LHCN-M2 (cell line): ENCODE data around the gene MKNK2. TPM values are rescaled to one million over a fixed set of nuclear protein-coding genes. Genes with fewer than 3 reads are reported as not detected.
A peak's percentile ranks its signal among the peaks of the same experiment; 100 is the strongest.
"Not testable (repeated sequence)": the region's sequence is repeated elsewhere in the genome, so short reads cannot be mapped to it uniquely, and the experiment has no call there.

Experiments
- DNase-seq: peaks from one replicate; pipeline ENCODE4 v3.0.0-alpha.2; 2012; ENCODE audit warnings: low read depth
- total RNA-seq: library from RNA; depleted of rRNA; stranded (reverse); fragments of >200 nt; gene quantifications from 2 replicates; pipeline ENCODE4 v1.2.3, GENCODE V29; 2014

Gene MKNK2
- total RNA-seq, 1 experiment from 2014 or later: 49.5 TPM

DNA sequence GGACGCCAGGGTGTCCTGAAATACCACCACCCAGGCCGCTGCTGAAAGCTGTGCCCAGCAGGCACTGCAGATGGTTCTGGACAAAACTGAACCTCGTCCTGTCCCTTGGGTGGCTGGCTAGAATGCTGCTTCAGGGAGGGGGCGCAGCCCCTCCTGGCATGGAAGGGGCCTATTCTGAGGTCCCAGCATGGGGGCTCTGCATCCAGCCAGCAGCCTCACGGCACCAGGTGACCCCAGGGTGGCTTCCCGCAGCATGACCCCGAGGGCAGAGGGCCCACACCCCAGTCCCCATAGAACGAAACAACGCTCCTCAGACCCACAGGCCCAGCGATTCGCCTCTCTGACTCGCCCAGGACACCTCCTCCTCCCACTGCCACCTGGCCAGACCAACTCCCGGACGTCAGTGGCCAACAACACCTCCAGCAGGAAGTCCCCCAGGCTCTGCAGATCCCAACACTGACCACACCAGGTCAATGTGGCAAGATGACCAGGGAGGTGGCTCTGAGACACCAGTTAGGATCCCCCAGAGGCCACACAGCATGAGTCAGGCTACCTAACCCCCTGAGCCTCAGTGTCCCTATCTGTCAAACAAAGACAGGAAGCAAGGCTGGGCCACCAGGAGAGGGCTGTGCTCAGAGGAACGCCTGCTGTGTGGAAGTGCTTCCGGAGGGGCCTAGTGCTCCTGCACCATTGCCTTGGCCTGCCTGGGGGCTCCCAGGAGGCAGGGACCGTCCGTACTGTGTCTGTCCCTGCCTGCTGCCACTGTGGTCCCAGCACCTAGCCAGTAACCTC lies 6.1 kb downstream of the MKNK2 start:
- DNase-seq: no peak

DNA sequence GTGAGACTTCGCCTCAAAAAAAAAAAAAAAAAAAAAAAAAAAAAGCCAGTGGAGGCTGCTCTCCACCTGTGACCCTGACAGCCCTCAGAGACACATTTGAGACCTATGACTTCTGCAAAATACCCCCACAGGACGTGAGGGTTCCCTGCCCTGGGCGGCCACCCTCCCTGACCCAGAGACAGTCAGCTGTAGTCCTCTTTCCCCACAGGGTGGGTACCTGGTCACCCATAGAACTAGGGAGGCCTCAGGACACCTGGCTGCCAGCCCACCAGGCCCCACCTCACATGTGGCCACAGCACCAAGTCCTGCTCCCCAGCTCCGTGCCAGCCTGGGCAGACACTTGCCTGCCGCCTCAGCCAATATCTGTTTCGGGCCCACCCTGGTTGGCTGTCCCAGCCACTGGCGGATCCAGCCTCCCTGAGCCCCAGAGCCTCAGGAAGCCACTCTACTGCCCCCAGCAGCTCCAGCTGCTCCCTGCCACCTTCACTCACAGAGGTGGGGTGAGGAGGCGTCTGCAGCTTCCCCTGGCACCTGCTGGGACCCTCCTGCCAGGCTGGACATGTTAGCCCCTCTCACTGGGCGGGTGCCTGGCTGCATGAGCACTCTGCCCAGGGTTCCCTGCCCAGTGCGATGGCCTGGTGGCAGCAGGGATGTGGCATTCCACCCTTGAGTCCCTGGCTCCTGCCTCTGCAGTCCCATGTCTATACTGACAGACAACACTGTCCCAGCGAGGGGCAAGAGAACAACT lies 6.9 kb downstream of the MKNK2 start:
- no peak for DNase-seq

DNA sequence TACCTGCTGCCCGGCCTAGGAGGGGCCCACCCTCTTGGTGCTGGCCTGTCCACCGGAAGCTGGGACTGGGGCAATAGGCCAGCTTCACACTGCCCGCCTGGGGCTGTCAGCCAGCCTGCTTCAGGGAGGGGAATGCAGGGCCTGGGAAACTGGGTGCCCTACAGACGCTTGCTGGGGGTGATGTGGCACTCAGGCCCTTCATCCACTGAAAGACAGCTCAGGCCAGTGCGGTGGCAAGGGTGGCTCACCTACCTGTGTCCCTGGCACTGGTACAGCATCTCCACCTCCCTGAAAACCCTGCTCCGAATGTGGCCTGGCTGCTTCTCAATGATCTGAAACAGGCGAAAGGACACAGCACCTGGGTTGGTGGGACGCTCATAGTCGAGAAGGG lies 7.8 kb downstream of the MKNK2 start:
- DNase-seq: no peak

- DNase-seq: no peak
Observed at GRCh38 chr19:2042485-2043250, 8.4 kb downstream of the MKNK2 start.

DNA sequence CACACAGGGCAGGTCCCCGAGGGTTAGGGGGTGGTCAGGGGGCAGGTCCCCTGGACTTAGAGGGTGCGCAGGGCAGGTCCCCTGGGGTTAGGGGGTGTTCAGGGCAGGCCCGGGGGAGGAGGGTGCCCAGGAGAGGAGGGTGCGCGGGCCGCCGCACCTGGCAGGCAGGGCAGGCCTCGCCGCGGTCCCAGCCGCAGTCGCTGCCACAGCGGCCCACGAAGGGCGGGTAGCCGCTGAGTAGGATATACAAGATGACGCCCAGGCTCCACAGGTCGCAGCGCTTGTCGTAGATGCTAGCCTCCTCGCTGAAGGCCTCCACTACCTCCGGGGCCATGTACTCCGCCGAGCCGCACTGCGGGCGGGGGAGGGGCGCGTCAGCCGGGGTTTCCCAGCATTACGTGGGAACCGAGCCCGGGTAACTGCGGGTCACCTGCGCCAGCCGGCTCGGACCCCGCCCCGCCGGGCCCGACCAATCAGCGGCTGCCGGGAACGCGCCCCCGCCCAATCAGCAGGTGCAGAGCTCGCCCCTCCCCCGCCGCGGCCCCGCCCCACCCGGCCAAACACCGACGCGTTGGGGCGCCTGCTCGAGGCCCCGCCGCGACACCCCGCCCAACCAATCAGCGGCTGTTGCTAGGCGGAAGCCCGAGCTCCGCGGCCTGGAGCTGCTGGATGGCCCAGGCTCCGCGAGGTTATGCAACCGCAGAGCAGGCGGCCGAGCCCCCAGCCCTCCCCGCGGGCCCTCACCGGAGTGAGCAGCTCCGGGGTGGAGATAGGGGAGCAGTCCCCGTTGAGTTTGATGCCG lies 9.2 kb downstream of the MKNK2 start:
- no peak for DNase-seq

- no peak for DNase-seq
Observed at GRCh38 chr19:2041433-2041682, 9.7 kb downstream of the MKNK2 start.

DNA sequence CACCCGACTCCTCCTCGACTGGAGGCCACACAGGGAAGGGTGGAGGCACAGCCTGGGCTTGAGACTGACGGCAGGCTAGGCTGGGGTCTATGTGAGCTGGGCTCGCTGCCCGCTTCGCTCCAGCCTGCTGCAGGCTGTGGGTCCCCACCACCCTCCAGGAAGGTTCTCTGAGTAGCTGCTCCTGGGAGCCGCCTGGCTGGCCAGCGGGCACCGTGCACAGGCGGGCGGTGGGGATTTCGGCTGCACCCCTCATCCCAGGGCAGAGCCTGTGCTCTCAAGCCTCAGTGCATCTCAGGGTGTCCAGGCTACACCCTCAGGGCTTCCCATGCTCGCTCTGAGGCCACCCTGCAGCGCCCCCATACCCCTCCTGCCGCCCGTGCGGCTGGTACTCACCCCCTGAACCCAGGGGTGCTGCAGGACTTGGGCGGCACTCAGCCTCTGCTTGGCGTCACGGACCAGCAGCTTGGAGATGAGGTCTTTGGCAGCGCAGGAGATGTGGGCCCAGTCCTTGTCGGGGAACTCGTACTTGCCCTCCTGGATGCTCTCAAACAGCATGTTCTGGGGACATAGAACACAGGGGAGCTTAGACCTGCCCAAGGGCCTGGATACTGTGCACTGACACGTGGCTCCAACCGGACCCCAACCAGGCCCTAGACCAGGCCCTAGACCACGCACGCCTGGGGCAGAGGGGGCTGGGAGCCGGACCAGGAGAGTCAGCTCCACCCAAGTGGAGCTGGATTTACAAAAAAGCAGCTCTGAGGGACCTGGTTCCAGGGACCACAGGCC lies 10.2 kb downstream of the MKNK2 start:
- no peak for DNase-seq

DNA sequence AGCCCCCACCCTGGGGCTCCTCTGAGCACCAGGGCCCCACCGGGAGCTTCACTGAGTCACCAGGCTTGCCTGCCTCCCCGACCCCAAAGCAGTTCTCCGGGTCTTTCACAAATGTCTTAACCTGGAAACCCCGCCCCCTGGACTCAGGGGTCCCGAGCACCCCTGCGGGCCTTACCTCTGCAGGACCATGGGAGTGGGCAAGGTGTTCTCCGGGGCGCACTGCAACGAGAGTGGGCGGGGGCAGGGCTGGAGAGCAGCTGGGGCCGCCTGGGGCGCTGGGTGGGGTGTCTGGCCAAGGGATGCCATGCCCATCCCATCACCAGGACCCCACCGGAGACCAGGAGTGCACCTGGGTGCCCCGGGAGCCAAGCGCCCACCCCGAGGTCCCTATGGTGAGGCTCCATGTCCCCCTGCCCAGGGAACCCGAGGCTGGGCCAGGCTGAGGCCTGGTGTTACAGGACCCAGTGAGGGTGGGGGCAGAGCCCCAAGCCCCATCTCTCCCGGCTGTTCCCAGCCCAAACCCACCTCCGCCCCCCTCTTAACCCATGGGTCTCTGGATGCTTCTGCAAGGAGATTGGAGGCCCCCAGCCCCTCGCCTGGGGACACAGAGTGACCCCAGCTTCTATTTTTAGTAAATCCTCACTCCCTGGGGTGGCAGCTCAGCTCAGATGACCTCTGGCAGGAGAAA lies 10.9 kb downstream of the MKNK2 start:
- no peak for DNase-seq

DNA sequence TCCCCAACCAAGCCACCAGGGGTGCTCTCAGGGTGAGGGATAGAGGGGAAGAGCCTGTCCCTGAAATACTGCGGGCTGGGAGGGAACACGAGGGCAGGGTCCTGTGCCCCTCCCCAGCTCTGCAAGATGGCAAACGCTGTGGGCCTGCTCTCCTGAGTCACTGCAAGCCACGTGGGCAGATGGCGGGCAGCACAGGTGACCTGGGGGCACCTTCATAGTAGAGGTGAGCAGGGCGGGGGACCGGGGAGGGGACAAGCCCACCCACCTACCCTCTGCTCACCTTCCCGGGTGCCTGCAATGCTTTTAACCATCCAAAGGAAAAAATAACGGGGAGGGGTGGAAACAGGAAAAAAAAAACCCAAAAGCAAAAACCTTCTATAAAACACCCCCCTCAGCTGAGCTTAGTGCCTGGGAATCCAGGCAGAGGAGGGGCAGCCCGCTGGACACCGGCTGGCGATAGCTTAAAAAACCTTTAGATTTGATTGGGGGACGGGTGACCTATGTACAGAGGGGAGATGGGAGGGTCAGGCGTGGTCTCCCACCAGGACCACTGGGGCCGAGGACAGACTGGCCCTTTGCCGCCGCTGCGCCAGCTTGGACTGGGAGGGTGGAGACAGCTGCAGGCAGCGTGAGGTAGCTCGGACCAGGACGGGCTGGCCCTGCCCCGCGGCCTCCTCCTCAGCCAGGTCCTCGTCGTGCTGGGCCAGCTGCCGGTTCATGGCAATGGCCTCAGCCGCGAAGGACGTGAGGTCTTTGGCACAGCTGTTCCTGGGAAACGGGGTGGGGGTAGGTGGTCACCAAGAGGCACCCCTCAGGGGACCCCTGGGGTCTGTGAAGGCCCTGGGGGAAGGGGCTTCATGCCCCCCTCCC lies 11.7 kb downstream of the MKNK2 start:
- DNase-seq: no peak

GRCh38 chr19:2038284-2039088 lies 12.6 kb downstream of the MKNK2 start:
- DNase-seq: no peak

GRCh38 chr19:2037651-2038255 lies 13.3 kb downstream of the MKNK2 start:
- no peak for DNase-seq

- DNase-seq: no peak
Observed at GRCh38 chr19:2036424-2036823, 14.6 kb downstream of the MKNK2 start.

DNA sequence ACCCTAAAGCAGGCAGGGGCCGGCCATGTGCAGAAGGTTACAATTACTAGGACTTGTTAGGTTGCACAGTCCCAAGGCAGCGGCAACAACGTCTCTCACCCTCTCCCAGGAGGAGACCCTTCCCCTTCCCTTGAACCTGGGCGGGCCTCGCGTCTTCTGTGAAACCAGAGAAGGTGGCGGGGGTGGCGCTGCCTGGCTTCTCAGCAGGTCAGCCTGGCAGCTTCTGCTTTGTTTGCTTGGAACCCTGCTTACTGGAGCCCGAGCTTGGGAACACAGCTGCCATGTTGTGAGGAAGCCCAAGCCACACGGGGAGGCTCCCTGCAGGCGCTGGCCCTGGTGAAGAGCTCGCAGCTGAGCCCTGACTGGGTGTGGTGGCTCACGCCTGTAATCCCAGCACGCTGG lies 15.5 kb downstream of the MKNK2 start:
- DNase-seq: no peak

- peak; percentile 26 for DNase-seq
Observed at GRCh38 chr19:2034729-2035589, 16.1 kb downstream of the MKNK2 start.

DNA sequence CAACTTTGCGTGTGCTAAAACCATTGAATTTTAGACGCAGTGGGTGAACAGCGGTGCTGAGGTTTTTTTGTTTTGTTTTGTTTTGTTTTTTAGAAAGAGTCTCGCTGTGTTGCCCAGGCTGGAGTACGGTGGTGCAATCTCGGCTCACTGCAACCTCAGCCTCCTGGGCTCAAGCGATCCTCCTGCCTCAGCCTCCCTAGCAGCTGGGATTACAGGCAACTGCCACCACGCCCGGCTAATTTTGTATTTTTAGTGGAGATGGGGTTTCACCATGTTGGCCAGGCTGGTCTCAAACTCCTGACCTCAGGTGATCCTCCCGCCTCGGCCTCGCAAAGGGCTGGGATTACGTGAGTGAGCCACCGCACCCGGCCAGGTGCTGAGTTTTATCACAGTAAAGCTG lies 16.8 kb downstream of the MKNK2 start:
- DNase-seq: not testable (repeated sequence)

GRCh38 chr19:2033825-2034159 lies 17.3 kb downstream of the MKNK2 start:
- no peak for DNase-seq

DNA sequence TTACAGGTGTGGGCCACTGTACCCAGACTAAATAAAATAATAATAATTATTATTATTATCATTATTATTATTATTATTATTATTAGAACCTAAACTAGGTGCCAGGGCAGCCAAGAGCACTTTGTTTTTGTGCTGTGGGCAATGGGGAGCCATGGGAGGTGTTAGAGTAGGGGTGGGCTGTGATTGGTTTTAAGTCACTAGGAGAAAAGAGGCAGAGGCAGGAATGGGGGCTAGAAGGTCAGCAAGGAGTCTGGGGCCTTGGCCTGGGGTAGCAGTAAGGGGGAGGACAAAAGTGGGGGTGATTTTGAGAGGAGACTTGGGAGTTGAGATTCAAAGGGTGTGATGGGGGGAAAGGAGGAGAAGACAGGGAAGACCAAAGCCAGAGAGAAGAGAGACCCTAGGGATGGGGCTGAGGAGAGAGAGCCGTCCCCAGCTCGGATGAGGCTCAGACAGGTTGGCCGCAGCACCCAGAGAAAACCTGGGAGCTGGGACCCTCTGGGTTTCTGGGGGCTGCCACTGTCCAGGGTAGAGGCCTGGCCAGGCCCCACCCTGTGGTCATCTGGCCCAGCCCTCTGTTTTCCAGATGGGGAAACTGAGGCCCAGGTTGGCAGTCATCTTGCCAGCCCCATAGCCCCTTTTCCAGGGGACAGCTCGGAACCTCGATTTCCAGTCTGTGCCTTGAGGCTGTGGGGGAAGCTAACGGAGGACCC lies 17.8 kb downstream of the MKNK2 start:
- DNase-seq: no peak
